Measurements from ENCODE around the gene SNX7.

DNA sequence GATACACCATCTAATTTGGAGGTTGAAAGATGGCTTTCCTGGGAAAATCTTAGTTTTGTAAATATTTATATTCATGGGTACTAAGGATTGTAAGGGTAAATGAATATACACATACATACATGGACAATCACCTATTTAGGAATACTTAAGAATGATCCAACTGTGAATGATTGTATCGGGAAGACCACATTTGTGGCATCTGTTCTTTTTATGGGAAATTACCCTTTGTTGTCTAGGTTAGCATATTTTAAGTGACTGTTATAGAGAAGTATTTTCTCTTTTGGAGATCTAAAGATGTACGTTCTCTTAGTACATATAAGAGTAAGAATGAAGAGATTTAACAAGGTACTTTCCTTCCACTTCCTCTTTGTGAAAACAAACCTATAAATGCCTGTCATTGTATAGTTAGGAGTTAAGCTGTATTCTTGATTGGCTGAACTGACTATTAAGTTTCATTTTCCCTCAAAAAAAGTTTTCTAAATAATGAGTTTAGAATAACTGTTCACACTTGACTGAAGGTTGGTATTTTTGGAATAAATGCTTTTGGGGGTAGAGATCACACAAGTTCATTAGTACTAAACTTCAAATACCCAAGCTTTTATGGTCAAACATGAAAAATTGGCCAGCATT lies 26.7 kb downstream of the SNX7 start:
- TF ChIP-seq POLR2A (IDR thresholded peaks at IDR 0.05) = no peak
- TF ChIP-seq, protein P1, sequence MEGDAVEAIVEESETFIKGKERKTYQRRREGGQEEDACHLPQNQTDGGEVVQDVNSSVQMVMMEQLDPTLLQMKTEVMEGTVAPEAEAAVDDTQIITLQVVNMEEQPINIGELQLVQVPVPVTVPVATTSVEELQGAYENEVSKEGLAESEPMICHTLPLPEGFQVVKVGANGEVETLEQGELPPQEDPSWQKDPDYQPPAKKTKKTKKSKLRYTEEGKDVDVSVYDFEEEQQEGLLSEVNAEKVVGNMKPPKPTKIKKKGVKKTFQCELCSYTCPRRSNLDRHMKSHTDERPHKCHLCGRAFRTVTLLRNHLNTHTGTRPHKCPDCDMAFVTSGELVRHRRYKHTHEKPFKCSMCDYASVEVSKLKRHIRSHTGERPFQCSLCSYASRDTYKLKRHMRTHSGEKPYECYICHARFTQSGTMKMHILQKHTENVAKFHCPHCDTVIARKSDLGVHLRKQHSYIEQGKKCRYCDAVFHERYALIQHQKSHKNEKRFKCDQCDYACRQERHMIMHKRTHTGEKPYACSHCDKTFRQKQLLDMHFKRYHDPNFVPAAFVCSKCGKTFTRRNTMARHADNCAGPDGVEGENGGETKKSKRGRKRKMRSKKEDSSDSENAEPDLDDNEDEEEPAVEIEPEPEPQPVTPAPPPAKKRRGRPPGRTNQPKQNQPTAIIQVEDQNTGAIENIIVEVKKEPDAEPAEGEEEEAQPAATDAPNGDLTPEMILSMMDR (IDR thresholded peaks at IDR 0.05) = no peak

Data from body of pancreas (tissue), 4 donors.